HG03342 (cell line): ENCODE data around the gene CDC73.
"Not testable (repeated sequence)": the region's sequence is repeated elsewhere in the genome, so short reads cannot be mapped to it uniquely, and the experiment has no call there.

Source experiments
- ATAC-seq: cut with Tn5 transposase; IDR thresholded peaks from one replicate; pipeline ENCODE4 v1.9.1; 2021; ENCODE audit warnings: mild to moderate bottlenecking, moderate library complexity; ENCODE audit not compliant: unreplicated experiment

CDC73 gene

GRCh38 chr1:193113258-193113991 is 8.4 kb upstream of the CDC73 start:
- no peak for ATAC-seq

GRCh38 chr1:193113992-193114332 is 7.9 kb upstream of the CDC73 start:
- no peak for ATAC-seq

- no peak for ATAC-seq
Measured at GRCh38 chr1:193114485-193115095, 7.2 kb upstream of the CDC73 start.

- no peak for ATAC-seq
Measured at GRCh38 chr1:193115629-193116227, 6.1 kb upstream of the CDC73 start.

- not testable (repeated sequence) for ATAC-seq
Measured at GRCh38 chr1:193117167-193117566, 4.7 kb upstream of the CDC73 start.

- ATAC-seq = no peak
Measured at GRCh38 chr1:193118194-193118593, 3.6 kb upstream of the CDC73 start.

GRCh38 chr1:193118803-193119730 is 2.8 kb upstream of the CDC73 start:
- ATAC-seq = no peak

- ATAC-seq = no peak
Measured at GRCh38 chr1:193120604-193121166, 1.1 kb upstream of the CDC73 start.

GRCh38 chr1:193123751-193124150 is 1.9 kb downstream of the CDC73 start:
- no peak for ATAC-seq

- ATAC-seq = no peak
Measured at GRCh38 chr1:193125369-193125768, 3.5 kb downstream of the CDC73 start.

- no peak for ATAC-seq
Measured at GRCh38 chr1:193131266-193131860, 9.5 kb downstream of the CDC73 start.

- ATAC-seq = no peak
Measured at GRCh38 chr1:193140254-193140653, 18.4 kb downstream of the CDC73 start.

GRCh38 chr1:193141804-193142203 is 20.0 kb downstream of the CDC73 start:
- ATAC-seq = no peak

GRCh38 chr1:193142409-193142808 is 20.6 kb downstream of the CDC73 start:
- ATAC-seq = no peak

- no peak for ATAC-seq
Measured at GRCh38 chr1:193143285-193143684, 21.5 kb downstream of the CDC73 start.

GRCh38 chr1:193144361-193144938 is 22.6 kb downstream of the CDC73 start:
- ATAC-seq = no peak

GRCh38 chr1:193144999-193145398 is 23.2 kb downstream of the CDC73 start:
- ATAC-seq = no peak

- no peak for ATAC-seq
Measured at GRCh38 chr1:193156117-193156821, 34.4 kb downstream of the CDC73 start.

- no peak for ATAC-seq
Measured at GRCh38 chr1:193156822-193157142, 35.0 kb downstream of the CDC73 start.

- no peak for ATAC-seq
Measured at GRCh38 chr1:193157360-193157759, 35.5 kb downstream of the CDC73 start.
